ENCODE data around the gene DUOX2. TPM values are rescaled to one million over a fixed set of nuclear protein-coding genes. Genes with fewer than 3 reads are reported as not detected.

The DUOX2 gene
- total and polyA plus RNA-seq, 9 donors: 0.05 to 1.6 (median 0.63) TPM

DNA sequence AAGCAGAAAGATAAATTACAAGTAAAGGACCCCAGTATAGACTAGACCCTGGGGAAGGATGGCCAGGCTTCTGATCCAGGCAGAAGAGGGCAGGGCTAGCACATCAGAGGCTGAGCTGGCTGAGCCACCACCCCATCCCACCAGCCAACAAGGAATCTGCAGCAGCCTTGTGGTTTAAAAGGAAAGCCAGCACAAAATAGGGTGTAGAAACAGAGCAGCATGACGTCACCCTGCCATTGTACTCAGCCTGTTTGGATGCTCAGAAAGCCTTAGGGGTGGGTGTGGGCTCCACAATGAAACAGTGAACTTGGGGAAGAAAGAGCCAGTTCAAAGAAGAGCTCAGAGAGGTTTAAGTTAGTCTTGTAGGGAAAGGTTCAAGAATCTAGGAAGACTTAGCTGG lies 44.0 kb upstream of the DUOX2 start:
- DNase-seq: no peak
- 55 to 83% (median 64%) methylated on average over 1 of the region's 1 CpG for WGBS, 3 donors
- Histone ChIP-seq H3K4me3 (no peak overlapping the region), H3K27ac (no peak overlapping the region), H3K4me1 (ENCODE audit: insufficient read depth) (peaks cover 1% of the 10 kb centered on the region), H3K9me3 (no peaks in the 10 kb centered on the region), H3K36me3 (no peaks in the 10 kb centered on the region), H3K27me3 (no peaks in the 10 kb centered on the region)
- intact Hi-C loops (cut with DNase I): no loop called here
- TF ChIP-seq EP300 (IDR thresholded peaks at IDR 0.05): no peak
- no peak for TF ChIP-seq POLR2A (IDR thresholded peaks at IDR 0.05)
- TF ChIP-seq, protein P1, sequence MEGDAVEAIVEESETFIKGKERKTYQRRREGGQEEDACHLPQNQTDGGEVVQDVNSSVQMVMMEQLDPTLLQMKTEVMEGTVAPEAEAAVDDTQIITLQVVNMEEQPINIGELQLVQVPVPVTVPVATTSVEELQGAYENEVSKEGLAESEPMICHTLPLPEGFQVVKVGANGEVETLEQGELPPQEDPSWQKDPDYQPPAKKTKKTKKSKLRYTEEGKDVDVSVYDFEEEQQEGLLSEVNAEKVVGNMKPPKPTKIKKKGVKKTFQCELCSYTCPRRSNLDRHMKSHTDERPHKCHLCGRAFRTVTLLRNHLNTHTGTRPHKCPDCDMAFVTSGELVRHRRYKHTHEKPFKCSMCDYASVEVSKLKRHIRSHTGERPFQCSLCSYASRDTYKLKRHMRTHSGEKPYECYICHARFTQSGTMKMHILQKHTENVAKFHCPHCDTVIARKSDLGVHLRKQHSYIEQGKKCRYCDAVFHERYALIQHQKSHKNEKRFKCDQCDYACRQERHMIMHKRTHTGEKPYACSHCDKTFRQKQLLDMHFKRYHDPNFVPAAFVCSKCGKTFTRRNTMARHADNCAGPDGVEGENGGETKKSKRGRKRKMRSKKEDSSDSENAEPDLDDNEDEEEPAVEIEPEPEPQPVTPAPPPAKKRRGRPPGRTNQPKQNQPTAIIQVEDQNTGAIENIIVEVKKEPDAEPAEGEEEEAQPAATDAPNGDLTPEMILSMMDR (IDR thresholded peaks at IDR 0.05): no peak

DNA sequence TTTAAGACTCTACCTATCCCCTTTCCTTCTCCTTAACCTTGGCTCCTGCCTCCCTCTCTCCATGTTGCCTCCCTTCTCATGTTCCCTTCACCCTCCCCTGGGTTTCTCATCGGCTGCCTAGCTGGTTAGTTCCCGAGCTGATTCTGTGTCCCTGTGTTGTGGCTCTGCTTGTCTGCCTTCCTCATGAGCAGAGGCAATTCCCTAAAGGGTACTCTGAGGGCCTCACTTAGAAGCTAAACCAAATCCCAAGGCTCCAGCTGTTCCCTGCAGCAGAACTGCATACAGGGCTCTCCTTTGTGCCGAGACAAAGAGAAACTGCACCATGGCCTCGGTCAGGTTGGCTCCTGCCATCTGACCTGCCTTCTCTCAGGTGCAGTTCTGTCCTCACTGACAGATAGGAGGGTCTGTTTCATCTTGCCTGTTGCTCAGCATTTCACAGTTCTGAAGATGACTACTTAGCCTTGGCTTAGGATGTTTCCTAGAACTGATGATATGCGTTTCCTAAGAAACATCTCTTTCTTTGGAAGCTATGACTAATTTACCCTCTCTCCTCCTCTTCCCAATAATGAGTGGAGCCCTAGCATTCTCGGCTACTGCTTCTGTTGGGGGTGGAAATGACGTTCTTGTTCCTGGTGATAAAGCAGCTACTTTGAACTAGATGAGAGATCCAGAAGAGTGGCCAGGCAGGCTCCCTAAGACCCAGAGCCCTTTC lies 42.9 kb upstream of the DUOX2 start:
- H3K27me3 ChIP-seq: no peaks in the 10 kb centered on the region
- H3K27ac ChIP-seq: no peak overlapping the region
- no peaks in the 10 kb centered on the region for H3K36me3 ChIP-seq
- H3K4me1 ChIP-seq (ENCODE audit: insufficient read depth): no peaks in the 10 kb centered on the region
- DNase-seq: no peak
- intact Hi-C loops (cut with DNase I): no loop called here
- no peaks in the 10 kb centered on the region for H3K9me3 ChIP-seq
- TF ChIP-seq EP300 (IDR thresholded peaks at IDR 0.05) (no peak), POLR2A (IDR thresholded peaks at IDR 0.05) (no peak)
- TF ChIP-seq, protein P1 (IDR thresholded peaks at IDR 0.05): no peak
- WGBS, 3 donors: 46 to 58% (median 50%) methylated on average over 7 of the region's 7 CpGs
- no peak overlapping the region for H3K4me3 ChIP-seq

DNA sequence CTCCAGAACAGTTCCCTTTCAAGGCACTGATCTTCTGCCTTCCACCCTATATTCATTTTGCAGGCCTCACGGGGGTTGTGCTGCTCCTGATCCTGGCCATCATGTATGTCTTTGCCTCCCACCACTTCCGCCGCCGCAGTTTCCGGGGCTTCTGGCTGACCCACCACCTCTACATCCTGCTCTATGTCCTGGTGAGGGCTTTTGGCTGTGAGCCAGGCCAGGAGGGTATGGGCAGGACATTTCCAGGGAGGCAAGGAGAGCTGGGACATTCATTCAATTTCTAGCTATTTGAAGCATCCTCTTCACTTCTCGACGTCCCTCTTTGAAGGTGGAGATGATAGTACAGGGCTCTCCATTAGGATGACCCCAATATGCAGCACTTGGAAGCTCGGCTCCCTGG lies 41.8 kb upstream of the DUOX2 start:
- WGBS, 3 donors: 62 to 67% (median 64%) methylated on average over 8 of the region's 8 CpGs
- H3K27ac ChIP-seq: no peak overlapping the region
- H3K27me3 ChIP-seq: no peaks in the 10 kb centered on the region
- H3K4me1 ChIP-seq (ENCODE audit: insufficient read depth): no peaks in the 10 kb centered on the region
- TF ChIP-seq, protein P1 (IDR thresholded peaks at IDR 0.05): no peak
- TF ChIP-seq POLR2A (IDR thresholded peaks at IDR 0.05): no peak
- no peak for TF ChIP-seq EP300 (IDR thresholded peaks at IDR 0.05)
- H3K4me3 ChIP-seq: no peak overlapping the region
- intact Hi-C loops (cut with DNase I): no loop called here
- no peaks in the 10 kb centered on the region for H3K9me3 ChIP-seq
- no peak for DNase-seq
- no peaks in the 10 kb centered on the region for H3K36me3 ChIP-seq

DNA sequence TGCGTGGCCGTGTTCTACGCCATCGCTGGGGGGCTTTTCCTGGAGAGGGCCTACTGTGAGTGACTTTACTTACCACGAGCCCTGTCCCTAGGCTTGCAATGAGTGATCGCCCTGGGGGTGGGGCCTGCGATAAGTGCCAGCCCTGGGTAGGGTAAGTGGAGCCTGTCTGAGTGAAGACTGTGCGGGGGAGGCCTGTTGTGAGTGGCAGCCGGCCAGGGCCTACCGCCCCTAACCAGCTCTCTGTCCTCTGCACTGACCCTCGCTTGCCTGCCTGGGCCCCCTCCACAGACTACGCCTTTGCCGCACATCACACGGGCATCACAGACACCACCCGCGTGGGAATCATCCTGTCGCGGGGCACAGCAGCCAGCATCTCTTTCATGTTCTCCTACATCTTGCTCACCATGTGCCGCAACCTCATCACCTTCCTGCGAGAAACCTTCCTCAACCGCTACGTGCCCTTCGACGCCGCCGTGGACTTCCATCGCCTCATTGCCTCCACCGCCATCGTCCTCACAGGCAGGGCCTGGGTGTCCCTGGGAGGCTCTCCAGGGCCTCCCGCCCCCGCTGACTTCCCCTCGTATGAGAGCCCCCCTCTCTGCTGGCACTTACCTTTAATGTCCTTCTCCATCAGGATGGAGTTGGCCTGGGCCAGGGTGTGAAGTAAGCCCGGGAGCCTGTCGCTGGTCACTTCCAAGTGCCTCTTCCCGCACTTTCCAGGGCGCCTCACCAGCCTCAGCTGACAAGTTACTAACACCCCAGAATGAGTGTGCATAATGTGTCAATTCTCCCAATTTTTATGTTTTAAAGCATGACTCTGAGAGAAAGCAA lies 38.2 kb upstream of the DUOX2 start:
- H3K36me3 ChIP-seq: no peaks in the 10 kb centered on the region
- intact Hi-C loops (cut with DNase I): no loop called here
- TF ChIP-seq POLR2A (IDR thresholded peaks at IDR 0.05): no peak
- TF ChIP-seq, protein P1 (IDR thresholded peaks at IDR 0.05): no peak
- TF ChIP-seq EP300 (IDR thresholded peaks at IDR 0.05): no peak
- H3K9me3 ChIP-seq: no peaks in the 10 kb centered on the region
- no peaks in the 10 kb centered on the region for H3K27me3 ChIP-seq
- H3K4me3 ChIP-seq: no peak overlapping the region
- no peak overlapping the region for H3K27ac ChIP-seq
- WGBS, 3 donors: 88 to 90% (median 90%) methylated on average over 36 of the region's 36 CpGs
- no peak for DNase-seq
- H3K4me1 ChIP-seq (ENCODE audit: insufficient read depth): no peaks in the 10 kb centered on the region

Data from ovary (tissue), 9 donors.